ENCODE measurements around the gene KCNG2.

- TF ChIP-seq POLR2A (IDR thresholded peaks at IDR 0.05) (no peak), EP300 (IDR thresholded peaks at IDR 0.05) (no peak), CTCF (IDR thresholded peaks at IDR 0.05) (no peak)
Measured at GRCh38 chr18:79926715-79927606, 129.2 kb downstream of the KCNG2 start.

Measured in gastroesophageal sphincter (tissue), 3 donors.